Right atrium auricular region (tissue), 2 donors: ENCODE measurements around the gene C1QC. TPM values are rescaled to one million over a fixed set of nuclear protein-coding genes. Genes with fewer than 3 reads are reported as not detected.

Experiments used
- DNase-seq: peaks from one replicate; pipeline ENCODE4 v3.0.0-alpha.2; 2019; ENCODE audit warnings: low spot score
- H3K27ac ChIP-seq, 2 donors: fragments of 200-600 bp; sonication (generic); 1 replicate in 1 of 2; 2 replicates in 1 of 2; pipeline ENCODE4 v1.5.1; 2016 to 2019
- H3K27me3 ChIP-seq, 2 donors: fragments of 200-600 bp; sonication (generic); one replicate each; pipeline versions ENCODE4 v1.5.1 to v1.6.0; 2017 to 2019
- H3K36me3 ChIP-seq: fragments of 200-600 bp; sonication (generic); one replicate; pipeline ENCODE4 v1.5.1; 2016
- H3K4me1 ChIP-seq, 2 donors: fragments of 200-600 bp; sonication (generic); one replicate each; pipeline versions ENCODE4 v1.5.1 to v1.6.0; 2017 to 2019
- H3K4me3 ChIP-seq, 2 donors: fragments of 200-600 bp; sonication (generic); 1 replicate in 1 of 2; 2 replicates in 1 of 2; pipeline ENCODE4 v1.5.1; 2017 to 2019; ENCODE audit warnings: mild to moderate bottlenecking in 1 of 2, moderate library complexity in 1 of 2
- H3K9me3 ChIP-seq, 2 donors: fragments of 200-600 bp; sonication (generic); one replicate each; pipeline ENCODE4 v1.5.1; 2019
- CTCF ChIP-seq, 2 donors: fragments of 200-600 bp; sonication (generic); IDR thresholded peaks; one replicate each; pipeline ENCODE4 v1.5.1; 2019; ENCODE audit warnings: antibody characterized with exemption in 2 of 2
- total RNA-seq, 2 donors: library from RNA; depleted of rRNA; stranded (reverse); fragments of >200 nt; gene quantifications; one replicate each; pipeline ENCODE4 v1.1.0, GENCODE V29; 2016

Gene C1QC
- total RNA-seq, result 100 to 1,000 TPM in 1 of 2 donors, 10 to 100 TPM in 1; 31.4 to 126 TPM

- TF ChIP-seq CTCF (IDR thresholded peaks at IDR 0.05), result no peak
- Histone ChIP-seq H3K36me3 (no peaks in the 10 kb centered on the region), H3K27ac (peak within 1 kb of the TSS in 1 of 2 donors; percentile 55), H3K4me3 (peak within 1 kb of the TSS; percentile 12 to 33), H3K4me1 (peaks cover 0 to 6% of the 10 kb centered on the region in 2 donors), H3K9me3 (no peaks in the 10 kb centered on the region), H3K27me3 (no peaks in the 10 kb centered on the region)
- peak; percentile 62 for DNase-seq
These were observed at the start of gene C1QC for GRCh38 chr1:22643381-22643780. C1QC (plus strand) TSS chr1:22643633; CDS start chr1:22644024, 391 bp downstream.

- peaks cover 5 to 7% of the 10 kb centered on the region in 2 donors for H3K27me3 ChIP-seq
These were observed 49.0 kb upstream of the C1QC start for GRCh38 chr1:22594396-22594795.

GRCh38 chr1:22595108-22595507 lies 48.3 kb upstream of the C1QC start:
- Histone ChIP-seq H3K27ac (no peak overlapping the region), H3K4me1 (no peaks in the 10 kb centered on the region), H3K27me3 (peaks cover 5 to 7% of the 10 kb centered on the region in 2 donors), H3K4me3 (no peak overlapping the region), H3K9me3 (no peaks in the 10 kb centered on the region), H3K36me3 (no peaks in the 10 kb centered on the region)
- TF ChIP-seq CTCF (IDR thresholded peaks at IDR 0.05), result no peak
- no peak for DNase-seq

More at GRCh38 chr1:22594396-22594795, 49.0 kb upstream of the C1QC start:
- no peaks in the 10 kb centered on the region for H3K9me3 ChIP-seq
- no peak overlapping the region for H3K4me3 ChIP-seq
- H3K36me3 ChIP-seq, result no peaks in the 10 kb centered on the region
- H3K4me1 ChIP-seq, result no peaks in the 10 kb centered on the region
- no peak overlapping the region for H3K27ac ChIP-seq
- no peak for TF ChIP-seq CTCF (IDR thresholded peaks at IDR 0.05)
- no peak for DNase-seq

GRCh38 chr1:22597301-22597965 lies 46.0 kb upstream of the C1QC start:
- no peaks in the 10 kb centered on the region for H3K9me3 ChIP-seq
- TF ChIP-seq CTCF (IDR thresholded peaks at IDR 0.05), result no peak
- H3K27me3 ChIP-seq, result peaks cover 5 to 7% of the 10 kb centered on the region in 2 donors
- DNase-seq, result no peak
- no peaks in the 10 kb centered on the region for H3K36me3 ChIP-seq
- no peak overlapping the region for H3K4me3 ChIP-seq
- no peaks in the 10 kb centered on the region for H3K4me1 ChIP-seq
- H3K27ac ChIP-seq, result no peak overlapping the region

- no peaks in the 10 kb centered on the region for H3K4me1 ChIP-seq
- no peaks in the 10 kb centered on the region for H3K36me3 ChIP-seq
- TF ChIP-seq CTCF (IDR thresholded peaks at IDR 0.05), result no peak
- H3K9me3 ChIP-seq, result no peaks in the 10 kb centered on the region
- no peak overlapping the region for H3K4me3 ChIP-seq
- no peak for DNase-seq
- H3K27ac ChIP-seq, result no peak overlapping the region
- H3K27me3 ChIP-seq, result peaks cover 3 to 5% of the 10 kb centered on the region in 2 donors
These were observed 45.4 kb upstream of the C1QC start for GRCh38 chr1:22597996-22598395.

GRCh38 chr1:22598736-22599135 lies 44.7 kb upstream of the C1QC start:
- Histone ChIP-seq H3K27ac (no peak overlapping the region), H3K4me3 (no peak overlapping the region), H3K27me3 (peaks cover 0 to under 1% of the 10 kb centered on the region in 2 donors), H3K9me3 (no peaks in the 10 kb centered on the region), H3K36me3 (no peaks in the 10 kb centered on the region), H3K4me1 (no peaks in the 10 kb centered on the region)
- no peak for TF ChIP-seq CTCF (IDR thresholded peaks at IDR 0.05)
- DNase-seq, result no peak
